Trophoblast cell (in vitro differentiated cells and primary cell): ENCODE results near the gene GNAI3.
"Not testable (repeated sequence)": the region's sequence is repeated elsewhere in the genome, so short reads cannot be mapped to it uniquely, and the experiment has no call there.

Experiments used
- DNase-seq, 2 donors: peaks; one replicate each; pipeline ENCODE4 v3.0.0-alpha.2; 2016
- H2AFZ ChIP-seq: 2 replicates; pipeline ENCODE4 v1.6.1; 2013; ENCODE audit warnings: low read length, moderate library complexity, mild to moderate bottlenecking; ENCODE audit not compliant: insufficient read depth, poor library complexity
- H2AK5ac ChIP-seq: 2 replicates; pipeline ENCODE4 v1.6.1; 2013; ENCODE audit warnings: mild to moderate bottlenecking, low read length
- H2BK120ac ChIP-seq: 2 replicates; pipeline ENCODE4 v1.6.1; 2013; ENCODE audit warnings: low read length, mild to moderate bottlenecking, moderate library complexity; ENCODE audit not compliant: insufficient read depth, poor library complexity
- H2BK12ac ChIP-seq: 2 replicates; pipeline ENCODE4 v1.6.1; 2013; ENCODE audit warnings: mild to moderate bottlenecking, low read length, moderate library complexity
- H2BK5ac ChIP-seq: 2 replicates; pipeline ENCODE4 v1.6.1; 2013; ENCODE audit warnings: low read length, low read depth, moderate library complexity, mild to moderate bottlenecking; ENCODE audit not compliant: poor library complexity
- H3K14ac ChIP-seq: 2 replicates; pipeline ENCODE4 v1.6.1; 2013; ENCODE audit warnings: mild to moderate bottlenecking, low read length
- H3K18ac ChIP-seq: 2 replicates; pipeline ENCODE4 v1.6.1; 2013; ENCODE audit warnings: mild to moderate bottlenecking, low read length
- H3K23ac ChIP-seq: 2 replicates; pipeline ENCODE4 v1.6.1; 2013; ENCODE audit warnings: low read length
- H3K27ac ChIP-seq: 2 replicates; pipeline ENCODE4 v1.5.1; 2013; ENCODE audit warnings: low read depth, mild to moderate bottlenecking, inconsistent platforms, low read length, moderate library complexity
- H3K27me3 ChIP-seq: 2 replicates; pipeline ENCODE4 v1.6.1; 2013; ENCODE audit warnings: inconsistent platforms, mild to moderate bottlenecking, low read length, moderate library complexity; ENCODE audit not compliant: insufficient read depth
- H3K36me3 ChIP-seq, 2 experiments: 1 replicate in 1 of 2; 2 replicates in 1 of 2; pipeline ENCODE4 v1.6.1; 2013; ENCODE audit warnings: low read length in 2 of 2, mild to moderate bottlenecking in 2 of 2, moderate library complexity in 1 of 2; ENCODE audit not compliant: insufficient read depth in 2 of 2, control insufficient read depth in 1 of 2
- H3K4ac ChIP-seq: 2 replicates; pipeline ENCODE4 v1.6.1; 2013; ENCODE audit warnings: low read depth, mild to moderate bottlenecking, low read length, moderate library complexity
- H3K4me1 ChIP-seq, 2 experiments: 1 replicate in 1 of 2; 2 replicates in 1 of 2; pipeline ENCODE4 v1.6.1; 2013; ENCODE audit warnings: low read length in 2 of 2, mild to moderate bottlenecking in 2 of 2, moderate library complexity in 1 of 2; ENCODE audit not compliant: insufficient read depth in 2 of 2, control insufficient read depth in 1 of 2
- H3K4me2 ChIP-seq: 2 replicates; pipeline ENCODE4 v1.6.1; 2013; ENCODE audit warnings: inconsistent platforms, mild to moderate bottlenecking, low read length, moderate library complexity
- H3K4me3 ChIP-seq: 2 replicates; pipeline ENCODE4 v1.5.1; 2013; ENCODE audit warnings: mild to moderate bottlenecking, low read depth, low read length, inconsistent platforms
- H3K79me1 ChIP-seq: one replicate; pipeline ENCODE4 v1.6.1; 2013; ENCODE audit warnings: low read length
- H3K79me2 ChIP-seq: 2 replicates; pipeline ENCODE4 v1.6.1; 2013; ENCODE audit warnings: low read length, mild to moderate bottlenecking; ENCODE audit not compliant: control insufficient read depth, insufficient read depth, poor library complexity
- H3K9ac ChIP-seq: 2 replicates; pipeline ENCODE4 v1.6.1; 2013; ENCODE audit warnings: mild to moderate bottlenecking, low read length
- H3K9me3 ChIP-seq: 2 replicates; pipeline ENCODE4 v1.6.1; 2013; ENCODE audit warnings: low read depth, mild to moderate bottlenecking, control low read depth, inconsistent platforms, low read length; ENCODE audit not compliant: insufficient read depth
- H4K12ac ChIP-seq: 2 replicates; pipeline ENCODE4 v1.6.1; 2013; ENCODE audit warnings: low read depth, mild to moderate bottlenecking, low read length, moderate library complexity
- H4K8ac ChIP-seq: 2 replicates; pipeline ENCODE4 v1.6.1; 2013; ENCODE audit warnings: low read depth, mild to moderate bottlenecking, low read length, moderate library complexity
- H4K91ac ChIP-seq: one replicate; pipeline ENCODE4 v1.6.1; 2013; ENCODE audit warnings: low read depth, mild to moderate bottlenecking, low read length, moderate library complexity
- WGBS: extraction: QIAGEN DNeasy Blood & Tissue Kit; methylation state at CpG from one replicate; pipeline ENCODE4 v1.1.7; 2013; ENCODE audit warnings: missing lambda C conversion rate; ENCODE audit not compliant: insufficient read length, insufficient coverage; ENCODE audit errors: extremely low coverage; 5-methylcytosine and 5-hydroxymethylcytosine counted together

Gene GNAI3

GRCh38 chr1:109658533-109659042 is 110.2 kb downstream of the GNAI3 start:
- Histone ChIP-seq H2AFZ (no peak overlapping the region), H2BK5ac (no peak overlapping the region), H3K4ac (no peak overlapping the region), H2BK120ac (no peak overlapping the region), H3K79me1 (peaks cover 6% of the 10 kb centered on the region), H4K8ac (no peak overlapping the region), H3K79me2 (no peaks in the 10 kb centered on the region), H3K4me3 (no peak overlapping the region), H2BK12ac (no peak overlapping the region), H3K9me3 (no peaks in the 10 kb centered on the region), H3K14ac (no peak overlapping the region), H4K91ac (no peak overlapping the region), H3K4me1 (peaks cover 3 to 5% of the 10 kb centered on the region in 2 experiments), H3K18ac (no peak overlapping the region), H3K4me2 (no peak overlapping the region), H3K9ac (no peak overlapping the region), H3K36me3 (no peaks in the 10 kb centered on the region), H4K12ac (no peak overlapping the region), H3K27ac (no peak overlapping the region), H2AK5ac (no peak overlapping the region), H3K23ac (no peak overlapping the region), H3K27me3 (no peaks in the 10 kb centered on the region)
- peak; percentile 9 to 47 for DNase-seq
- WGBS: no CpG with 5 or more reads among the region's 3 CpGs

- Histone ChIP-seq H3K27ac (no peak overlapping the region), H2AK5ac (no peak overlapping the region), H4K91ac (no peak overlapping the region), H2BK5ac (no peak overlapping the region), H4K12ac (no peak overlapping the region), H3K36me3 (no peaks in the 10 kb centered on the region), H3K9ac (no peak overlapping the region), H3K4me2 (no peak overlapping the region), H3K18ac (no peak overlapping the region), H3K4ac (no peak overlapping the region), H3K14ac (no peak overlapping the region), H2AFZ (no peak overlapping the region), H3K4me1 (peaks cover 3 to 5% of the 10 kb centered on the region in 2 experiments), H3K4me3 (no peak overlapping the region), H3K79me2 (no peaks in the 10 kb centered on the region), H4K8ac (no peak overlapping the region), H3K79me1 (peaks cover 6% of the 10 kb centered on the region), H3K23ac (no peak overlapping the region), H3K9me3 (no peaks in the 10 kb centered on the region), H3K27me3 (no peaks in the 10 kb centered on the region), H2BK120ac (no peak overlapping the region), H2BK12ac (no peak overlapping the region)
- DNase-seq: peak in 1 of 2 donors; percentile 59
- no CpG with 5 or more reads among the region's 2 CpGs for WGBS
Observed at GRCh38 chr1:109659145-109659544, 110.7 kb downstream of the GNAI3 start.

- WGBS: no CpG with 5 or more reads among the region's 5 CpGs
- no peak overlapping the region for H3K23ac ChIP-seq
- H3K9me3 ChIP-seq: no peaks in the 10 kb centered on the region
- H4K91ac ChIP-seq: no peak overlapping the region
- no peak overlapping the region for H3K18ac ChIP-seq
- peaks cover 3 to 5% of the 10 kb centered on the region in 2 experiments for H3K4me1 ChIP-seq
- H2BK5ac ChIP-seq: no peak overlapping the region
- no peak for DNase-seq
- no peak overlapping the region for H2AFZ ChIP-seq
- H4K8ac ChIP-seq: no peak overlapping the region
- peaks cover 6% of the 10 kb centered on the region for H3K79me1 ChIP-seq
- H3K4me2 ChIP-seq: no peak overlapping the region
- H4K12ac ChIP-seq: no peak overlapping the region
- H3K4me3 ChIP-seq: no peak overlapping the region
- H3K27ac ChIP-seq: no peak overlapping the region
- H3K79me2 ChIP-seq: no peaks in the 10 kb centered on the region
- H3K9ac ChIP-seq: no peak overlapping the region
- no peak overlapping the region for H3K14ac ChIP-seq
- H3K36me3 ChIP-seq: no peaks in the 10 kb centered on the region
- H2AK5ac ChIP-seq: no peak overlapping the region
- H3K4ac ChIP-seq: no peak overlapping the region
- no peak overlapping the region for H2BK12ac ChIP-seq
- no peak overlapping the region for H2BK120ac ChIP-seq
- no peaks in the 10 kb centered on the region for H3K27me3 ChIP-seq
Observed at GRCh38 chr1:109659997-109660690, 111.7 kb downstream of the GNAI3 start.

- not testable (repeated sequence) for H4K91ac ChIP-seq, H3K27ac ChIP-seq, H4K8ac ChIP-seq, H4K12ac ChIP-seq, H2BK12ac ChIP-seq, H3K36me3 ChIP-seq, H3K9ac ChIP-seq, H3K4me2 ChIP-seq, H3K4me1 ChIP-seq, DNase-seq, H3K79me1 ChIP-seq, H3K18ac ChIP-seq, H2BK5ac ChIP-seq, H2AFZ ChIP-seq, H3K79me2 ChIP-seq, H3K27me3 ChIP-seq, H3K4me3 ChIP-seq, H3K23ac ChIP-seq, H2AK5ac ChIP-seq, H3K9me3 ChIP-seq, H3K4ac ChIP-seq, H3K14ac ChIP-seq, H2BK120ac ChIP-seq
- WGBS: no CpG with 5 or more reads among the region's 4 CpGs
Observed at GRCh38 chr1:109660691-109661026, 112.2 kb downstream of the GNAI3 start.
